Astrocyte (in vitro differentiated cells and primary cell): ENCODE results near the gene ETFA.

Experiments
- CTCF ChIP-seq: IDR thresholded peaks from 2 replicates; pipeline ENCODE4 v1.5.1; 2011; ENCODE audit warnings: low read depth, mild to moderate bottlenecking, inconsistent platforms, low read length, moderate library complexity; ENCODE audit not compliant: insufficient read depth
- EZH2 ChIP-seq: IDR thresholded peaks from 2 replicates; pipeline ENCODE4 v1.6.1; 2012; ENCODE audit warnings: mild to moderate bottlenecking, low read length, inconsistent platforms; ENCODE audit not compliant: insufficient read depth

- no peak for TF ChIP-seq CTCF
- no peak for TF ChIP-seq EZH2
Observed at GRCh38 chr15:76180321-76180720, 130.9 kb downstream of the ETFA start.
